NCI-H510A (cell line): ENCODE results near the gene ATP5F1A.
"Not testable (repeated sequence)": the region's sequence is repeated elsewhere in the genome, so short reads cannot be mapped to it uniquely, and the experiment has no call there.

Experiments used
- DNase-seq: peaks from one replicate; lab custom pipeline; 2025; lab: John Stamatoyannopoulos, UW

ATP5F1A gene

GRCh38 chr18:46047369-46047768 lies 50.7 kb downstream of the ATP5F1A start:
- not testable (repeated sequence) for DNase-seq

GRCh38 chr18:46046688-46047087 lies 51.4 kb downstream of the ATP5F1A start:
- DNase-seq, result no peak

GRCh38 chr18:46046126-46046525 lies 52.0 kb downstream of the ATP5F1A start:
- DNase-seq, result no peak

GRCh38 chr18:46042571-46043123 lies 55.4 kb downstream of the ATP5F1A start:
- no peak for DNase-seq

- DNase-seq, result no peak
Measured at GRCh38 chr18:46040747-46041104, 57.4 kb downstream of the ATP5F1A start.

- no peak for DNase-seq
Measured at GRCh38 chr18:46040033-46040746, 57.9 kb downstream of the ATP5F1A start.

- no peak for DNase-seq
Measured at GRCh38 chr18:46037512-46038305, 60.4 kb downstream of the ATP5F1A start.

GRCh38 chr18:46035696-46036680 lies 62.1 kb downstream of the ATP5F1A start:
- DNase-seq, result no peak

- DNase-seq, result no peak
Measured at GRCh38 chr18:46034230-46034629, 63.9 kb downstream of the ATP5F1A start.

GRCh38 chr18:46031741-46032140 lies 66.4 kb downstream of the ATP5F1A start:
- DNase-seq, result no peak
